C4-2B (cell line): ENCODE data around the gene SLC17A2.

ENCODE experiments used
- ZFX ChIP-seq: fragments of 450-650 bp; IDR thresholded peaks from 2 replicates; pipeline ENCODE4 v1.6.1; 2017
- TF ChIP-seq, protein P1 (sequence below): fragments of 450-650 bp; conservative IDR thresholded peaks from 2 replicates; pipeline ENCODE4 v1.5.1; 2017; ENCODE audit warnings: mild to moderate bottlenecking

DNA sequence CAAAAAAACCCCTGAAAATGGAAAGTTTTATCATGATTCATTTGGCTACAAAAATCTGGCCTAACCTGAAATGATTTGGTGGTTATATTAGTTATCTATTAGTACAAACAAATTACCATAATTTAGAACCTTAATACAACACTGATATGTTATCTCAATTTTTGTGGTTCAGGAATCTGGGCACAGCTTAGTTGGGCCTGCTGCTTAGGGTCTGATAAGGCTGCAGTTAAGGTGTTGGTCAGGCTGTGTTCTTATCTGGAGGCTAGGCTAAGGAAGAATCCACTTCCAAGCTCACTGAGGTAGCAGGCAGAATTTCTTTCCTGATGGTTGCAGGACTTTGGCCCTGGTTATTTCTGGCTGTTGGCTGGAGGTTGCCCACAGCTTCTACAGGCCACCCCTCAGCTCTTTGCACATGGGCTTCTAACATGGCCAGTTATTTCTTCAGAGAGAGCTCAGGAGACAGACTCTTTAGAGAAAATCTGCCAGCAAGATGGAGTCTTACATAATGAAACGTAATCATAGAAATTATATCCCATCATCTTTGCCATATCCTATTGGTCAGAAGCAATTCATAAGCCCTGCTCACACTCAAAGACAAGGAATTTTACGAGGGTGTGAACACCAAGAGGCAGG lies 43.5 kb upstream of the SLC17A2 start:
- no peak for TF ChIP-seq ZFX
- TF ChIP-seq, protein P1, sequence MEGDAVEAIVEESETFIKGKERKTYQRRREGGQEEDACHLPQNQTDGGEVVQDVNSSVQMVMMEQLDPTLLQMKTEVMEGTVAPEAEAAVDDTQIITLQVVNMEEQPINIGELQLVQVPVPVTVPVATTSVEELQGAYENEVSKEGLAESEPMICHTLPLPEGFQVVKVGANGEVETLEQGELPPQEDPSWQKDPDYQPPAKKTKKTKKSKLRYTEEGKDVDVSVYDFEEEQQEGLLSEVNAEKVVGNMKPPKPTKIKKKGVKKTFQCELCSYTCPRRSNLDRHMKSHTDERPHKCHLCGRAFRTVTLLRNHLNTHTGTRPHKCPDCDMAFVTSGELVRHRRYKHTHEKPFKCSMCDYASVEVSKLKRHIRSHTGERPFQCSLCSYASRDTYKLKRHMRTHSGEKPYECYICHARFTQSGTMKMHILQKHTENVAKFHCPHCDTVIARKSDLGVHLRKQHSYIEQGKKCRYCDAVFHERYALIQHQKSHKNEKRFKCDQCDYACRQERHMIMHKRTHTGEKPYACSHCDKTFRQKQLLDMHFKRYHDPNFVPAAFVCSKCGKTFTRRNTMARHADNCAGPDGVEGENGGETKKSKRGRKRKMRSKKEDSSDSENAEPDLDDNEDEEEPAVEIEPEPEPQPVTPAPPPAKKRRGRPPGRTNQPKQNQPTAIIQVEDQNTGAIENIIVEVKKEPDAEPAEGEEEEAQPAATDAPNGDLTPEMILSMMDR, result no peak
